PC-9 (cell line): ENCODE results near the gene DNAJC13.

Experiments used
- EZH2 ChIP-seq: fragments of 200-600 bp; sonication (generic); IDR thresholded peaks from 2 replicates; pipeline ENCODE4 v1.8.0; 2017; ENCODE audit warnings: antibody characterized with exemption, low read depth
- TF ChIP-seq, protein P1 (sequence below): fragments of 200-600 bp; sonication (generic); conservative IDR thresholded peaks from 2 replicates; pipeline ENCODE4 v1.6.1; 2017; ENCODE audit warnings: mixed run types, antibody characterized with exemption, mild to moderate bottlenecking, moderate library complexity

DNA sequence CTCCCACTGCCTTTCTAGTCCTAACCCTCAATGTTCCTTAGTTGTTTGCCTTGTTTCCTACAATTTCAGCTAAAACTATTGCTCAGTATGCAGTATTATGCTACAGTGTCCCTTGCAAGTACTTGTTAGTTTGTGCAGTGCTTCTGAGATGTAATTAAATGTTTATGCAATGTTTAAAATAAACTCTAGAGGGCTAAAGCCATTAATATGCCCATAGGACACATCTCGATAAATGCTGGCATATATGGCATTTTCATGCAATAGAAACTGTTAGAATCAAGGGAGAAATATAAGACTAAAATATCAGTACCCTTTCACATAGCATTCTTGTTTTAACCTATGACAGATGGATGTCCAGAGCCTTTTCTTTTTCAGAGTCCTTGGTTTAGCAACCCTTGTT lies 120.0 kb downstream of the DNAJC13 start:
- no peak for TF ChIP-seq EZH2
- TF ChIP-seq, protein P1, sequence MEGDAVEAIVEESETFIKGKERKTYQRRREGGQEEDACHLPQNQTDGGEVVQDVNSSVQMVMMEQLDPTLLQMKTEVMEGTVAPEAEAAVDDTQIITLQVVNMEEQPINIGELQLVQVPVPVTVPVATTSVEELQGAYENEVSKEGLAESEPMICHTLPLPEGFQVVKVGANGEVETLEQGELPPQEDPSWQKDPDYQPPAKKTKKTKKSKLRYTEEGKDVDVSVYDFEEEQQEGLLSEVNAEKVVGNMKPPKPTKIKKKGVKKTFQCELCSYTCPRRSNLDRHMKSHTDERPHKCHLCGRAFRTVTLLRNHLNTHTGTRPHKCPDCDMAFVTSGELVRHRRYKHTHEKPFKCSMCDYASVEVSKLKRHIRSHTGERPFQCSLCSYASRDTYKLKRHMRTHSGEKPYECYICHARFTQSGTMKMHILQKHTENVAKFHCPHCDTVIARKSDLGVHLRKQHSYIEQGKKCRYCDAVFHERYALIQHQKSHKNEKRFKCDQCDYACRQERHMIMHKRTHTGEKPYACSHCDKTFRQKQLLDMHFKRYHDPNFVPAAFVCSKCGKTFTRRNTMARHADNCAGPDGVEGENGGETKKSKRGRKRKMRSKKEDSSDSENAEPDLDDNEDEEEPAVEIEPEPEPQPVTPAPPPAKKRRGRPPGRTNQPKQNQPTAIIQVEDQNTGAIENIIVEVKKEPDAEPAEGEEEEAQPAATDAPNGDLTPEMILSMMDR: no peak
